GM12872 (cell line): ENCODE results near the gene PARP2.

ENCODE experiments used
- CTCF ChIP-seq: IDR thresholded peaks from 3 replicates; pipeline ENCODE4 v1.5.1; 2011; ENCODE audit warnings: low read depth, mild to moderate bottlenecking, low read length, moderate library complexity; ENCODE audit not compliant: insufficient read depth

PARP2 gene

GRCh38 chr14:20317720-20318119 lies 25.7 kb upstream of the PARP2 start:
- no peak for TF ChIP-seq CTCF

GRCh38 chr14:20327005-20327869 lies 16.2 kb upstream of the PARP2 start:
- peak; percentile 58 for TF ChIP-seq CTCF

DNA sequence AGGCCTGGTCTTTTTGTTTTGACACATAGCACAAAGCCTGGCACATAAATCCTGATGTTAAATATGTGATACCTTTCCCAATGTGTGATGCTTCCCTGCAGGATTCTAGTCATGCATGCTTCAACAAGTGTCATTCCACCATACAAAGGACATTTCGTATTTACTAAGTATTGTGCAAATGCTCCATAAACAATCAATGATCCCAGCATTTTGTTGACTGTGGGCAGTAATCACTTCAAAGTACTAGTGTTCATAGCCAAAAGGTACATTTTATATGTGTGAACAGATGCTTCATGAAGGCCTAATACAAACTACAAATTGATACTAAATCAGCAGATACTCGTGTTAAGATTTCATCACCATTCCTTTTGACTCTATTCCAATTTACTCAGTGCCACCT lies 14.7 kb upstream of the PARP2 start:
- no peak for TF ChIP-seq CTCF

DNA sequence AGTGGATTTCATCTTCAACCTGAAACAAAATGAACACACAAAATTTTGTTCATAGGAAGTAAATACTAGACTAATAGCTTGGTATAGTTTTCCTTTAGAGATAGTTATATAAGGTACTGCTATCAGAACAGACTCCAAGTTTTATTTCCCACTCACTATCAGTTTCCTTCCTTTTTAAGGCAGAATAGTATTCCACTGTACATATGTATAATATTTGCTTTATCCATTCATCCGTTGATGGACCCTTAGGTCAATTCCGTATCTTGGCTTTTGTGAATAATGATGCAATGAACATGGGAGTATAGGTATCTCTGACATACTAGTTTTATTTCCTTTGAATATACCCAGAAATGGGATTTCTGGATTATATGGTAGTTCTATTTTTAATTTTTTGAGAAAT lies 14.1 kb upstream of the PARP2 start:
- TF ChIP-seq CTCF = no peak

GRCh38 chr14:20331053-20331613 lies 12.3 kb upstream of the PARP2 start:
- TF ChIP-seq CTCF = no peak

DNA sequence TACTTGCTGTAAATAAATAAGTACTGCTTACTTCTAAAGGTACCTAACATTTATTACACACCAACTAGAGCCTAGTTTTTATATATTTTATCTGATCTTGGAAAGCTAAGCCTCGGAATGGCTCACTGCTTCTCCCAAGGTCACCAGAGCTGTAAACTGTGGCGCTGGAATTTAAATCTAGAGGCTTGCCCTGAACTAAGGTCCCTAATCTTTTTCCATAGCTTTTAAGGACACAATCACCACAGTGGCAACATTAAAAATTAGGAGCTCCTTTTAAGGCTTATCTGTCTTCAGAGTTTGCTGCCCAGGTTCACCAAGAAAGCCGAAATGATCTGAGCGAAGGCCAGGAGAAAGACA lies 11.0 kb upstream of the PARP2 start:
- no peak for TF ChIP-seq CTCF

DNA sequence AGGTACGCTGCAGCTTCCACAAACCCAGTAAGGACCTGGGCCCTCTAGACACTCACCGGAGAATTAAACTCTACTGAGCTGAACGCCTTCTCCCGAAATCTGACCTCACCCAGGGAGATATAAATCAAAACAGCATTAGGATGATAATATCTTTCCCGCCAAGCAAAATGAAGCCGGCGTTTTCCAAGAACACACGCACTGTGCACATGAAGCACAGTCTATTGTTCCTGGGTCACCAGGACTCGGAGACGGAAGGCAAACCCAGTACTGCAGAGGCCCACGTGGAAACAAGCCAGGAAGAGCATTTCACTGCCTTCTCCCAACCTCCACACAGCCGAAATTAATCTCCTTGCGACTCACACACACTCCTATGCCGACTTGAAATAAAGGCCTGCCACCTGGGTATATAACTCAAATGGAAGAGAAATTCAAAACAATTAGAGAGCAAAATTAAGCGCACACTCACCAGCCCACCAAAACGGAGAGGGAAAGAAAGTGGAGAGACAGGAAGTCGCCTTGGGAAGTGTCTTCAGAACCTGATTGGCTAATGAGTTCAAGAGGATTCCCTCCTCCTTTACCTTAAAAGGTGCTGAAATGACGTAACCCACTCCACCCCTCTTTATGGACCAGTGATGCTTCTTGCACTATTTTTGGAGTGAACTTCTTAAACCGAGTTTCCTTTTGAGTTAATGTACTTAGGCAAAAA lies 10.5 kb upstream of the PARP2 start, which contains the start of gene CCNB1IP1:
Gene CCNB1IP1, minus strand, starts transcription at position 492 of the 706 bp plus-strand sequence. CDS start 16,756 bp downstream, outside the sequence.
- no peak for TF ChIP-seq CTCF
